CD4-positive, alpha-beta memory T cell (primary cell): ENCODE measurements around the gene GLB1L2. TPM values are rescaled to one million over a fixed set of nuclear protein-coding genes. Genes with fewer than 3 reads are reported as not detected.

ENCODE experiments used
- CTCF ChIA-PET: fragments of 350-600 bp; sonication (Branson Sonifier 250); formaldehyde crosslinking; loops from one replicate; lab custom pipeline; 2021; ENCODE audit warnings: inconsistent platforms; ENCODE audit not compliant: partially characterized antibody; lab: Charles Lee
- POLR2A ChIA-PET: fragments of 350-600 bp; sonication (Branson Sonifier 250); formaldehyde crosslinking; loops from one replicate; lab custom pipeline; 2021; ENCODE audit not compliant: partially characterized antibody; lab: Charles Lee
- DNase-seq, 5 donors: peaks; one replicate each; pipeline versions ENCODE4 v3.0.0 to v3.0.0-alpha.2; 2020 to 2022; ENCODE audit warnings: mixed read lengths in 1 of 5
- H3K27ac ChIP-seq: one replicate; pipeline ENCODE4 v1.7.0; 2013; ENCODE audit warnings: low read depth, low read length
- H3K27me3 ChIP-seq: 2 replicates; pipeline ENCODE4 v1.7.0; 2013; ENCODE audit warnings: mild to moderate bottlenecking, low read length, moderate library complexity; ENCODE audit not compliant: insufficient read depth
- H3K36me3 ChIP-seq: 2 replicates; pipeline ENCODE4 v1.7.0; 2013; ENCODE audit warnings: mild to moderate bottlenecking, low read length, moderate library complexity; ENCODE audit not compliant: insufficient read depth
- H3K4me1 ChIP-seq: 2 replicates; pipeline ENCODE4 v1.7.0; 2013; ENCODE audit warnings: mild to moderate bottlenecking, low read length, moderate library complexity; ENCODE audit not compliant: insufficient read depth
- H3K4me3 ChIP-seq, 2 donors: one replicate each; pipeline ENCODE4 v1.7.0; 2013; ENCODE audit warnings: low read length in 2 of 2, mild to moderate bottlenecking in 1 of 2
- H3K9me3 ChIP-seq, 2 donors: one replicate each; pipeline ENCODE4 v1.7.0; 2013; ENCODE audit warnings: low read length in 2 of 2, control low read depth in 1 of 2; ENCODE audit not compliant: control insufficient read depth in 1 of 2
- H3K27ac Mint-ChIP-seq, 7 donors: one replicate each; pipeline ENCODE4 v1.8.0; 2020 to 2021; ENCODE audit warnings: mixed read lengths in 7 of 7, mild to moderate bottlenecking in 6 of 7, inconsistent platforms in 3 of 7, moderate library complexity in 3 of 7
- H3K27me3 Mint-ChIP-seq, 2 donors: one replicate each; pipeline ENCODE4 v1.8.0; 2020 to 2021; ENCODE audit warnings: mixed read lengths in 2 of 2
- H3K36me3 Mint-ChIP-seq, 2 donors: one replicate each; pipeline ENCODE4 v1.8.0; 2020 to 2021; ENCODE audit warnings: mixed read lengths in 2 of 2, inconsistent platforms in 1 of 2, mild to moderate bottlenecking in 1 of 2
- H3K4me1 Mint-ChIP-seq, 4 donors: one replicate each; pipeline ENCODE4 v1.8.0; 2020 to 2021; ENCODE audit warnings: mixed read lengths in 4 of 4, mild to moderate bottlenecking in 1 of 4
- H3K4me3 Mint-ChIP-seq, 8 donors: one replicate each; pipeline ENCODE4 v1.8.0; 2020 to 2021; ENCODE audit warnings: mixed read lengths in 8 of 8, mild to moderate bottlenecking in 7 of 8, moderate library complexity in 6 of 8, inconsistent platforms in 3 of 8
- H3K9me3 Mint-ChIP-seq, 8 donors: one replicate each; pipeline ENCODE4 v1.8.0; 2020 to 2021; ENCODE audit warnings: mixed read lengths in 8 of 8, mild to moderate bottlenecking in 5 of 8, inconsistent platforms in 3 of 8, moderate library complexity in 1 of 8
- intact Hi-C: fragments of 100-400 bp; cut with micrococcal nuclease; formaldehyde crosslinking; loops from one replicate; pipeline ENCODE4 v1.15.1; 2023
- polyA plus RNA-seq, 2 donors: library from polyadenylated mRNA; unstranded; fragments of 300-500 nt; fragmentation: Illumina TruSeq; gene quantifications; one replicate each; pipeline ENCODE4 v1.2.3, GENCODE V29; 2021
- total RNA-seq, 2 experiments: library from RNA; stranded (reverse); gene quantifications; one replicate each; pipeline ENCODE4 v1.2.3, GENCODE V29; 2021

The GLB1L2 gene
- total and polyA plus RNA-seq, 4 experiments from 2014 or later: 0.43 to 1.5 (median 0.99) TPM

DNA sequence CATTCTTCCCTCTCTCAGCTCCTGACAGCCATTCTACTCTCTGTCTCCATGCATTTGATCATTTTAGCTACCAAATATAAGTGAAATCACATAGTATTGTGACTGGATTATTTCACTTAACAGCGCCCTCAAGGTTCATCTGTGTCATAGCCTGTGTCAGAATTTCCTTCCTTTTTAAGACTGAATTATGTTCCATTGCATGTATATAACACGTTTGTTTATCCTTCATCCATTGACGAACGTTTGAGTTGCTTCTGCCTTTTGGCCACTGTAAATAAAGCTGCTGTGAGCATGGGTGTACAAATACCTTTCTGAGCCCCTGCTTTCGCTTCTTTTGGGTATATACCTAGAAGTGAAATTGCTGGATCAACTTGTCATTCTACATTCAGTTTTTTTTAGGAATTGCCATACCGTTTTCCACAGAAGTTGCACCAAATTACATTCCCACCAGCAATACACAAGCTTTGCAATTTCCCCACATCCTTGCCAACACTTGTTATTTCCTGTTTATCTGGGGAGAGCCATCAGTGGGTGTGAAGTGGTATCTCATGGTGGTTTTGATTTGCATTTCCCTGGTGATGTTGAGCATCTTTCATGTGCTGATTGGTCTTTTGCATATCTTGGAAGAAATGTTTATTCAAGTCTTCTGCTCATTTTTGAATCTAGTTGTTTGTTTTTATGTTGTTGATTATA lies 17.5 kb downstream of the GLB1L2 start:
- POLR2A ChIA-PET: interaction anchor here (1.2 kb wide), 1 partner anchor 125 kb away, joined by 3 read pairs; the partner anchor contains the start of genes NCAPD3 and VPS26B
- peak overlapping the region in 6 of 8 donors; percentile 10 to 52 (median 22) for H3K4me3 Mint-ChIP-seq
- H3K36me3 Mint-ChIP-seq: no peaks in the 10 kb centered on the region
- H3K4me1 Mint-ChIP-seq: peaks cover 13 to 25% (median 21%) of the 10 kb centered on the region in 4 donors
- H3K27me3 Mint-ChIP-seq: no peaks in the 10 kb centered on the region
- CTCF ChIA-PET: interaction anchor here (1.3 kb wide), 1 partner anchor 10 kb away, joined by 3 read pairs; no protein-coding TSS in a partner anchor
- peak overlapping the region; percentile 6 to 85 (median 78) for H3K27ac Mint-ChIP-seq
- Histone ChIP-seq H3K27me3 (no peaks in the 10 kb centered on the region), H3K27ac (no peak overlapping the region), H3K4me3 (no peak overlapping the region), H3K4me1 (peaks cover 20% of the 10 kb centered on the region), H3K36me3 (no peaks in the 10 kb centered on the region), H3K9me3 (no peaks in the 10 kb centered on the region)
- DNase-seq: peak in 4 of 5 donors; percentile 28 to 55 (median 53)
- intact Hi-C loops: no loop called here
- H3K9me3 Mint-ChIP-seq: peaks cover 0 to 4% (median 0%) of the 10 kb centered on the region in 8 donors

DNA sequence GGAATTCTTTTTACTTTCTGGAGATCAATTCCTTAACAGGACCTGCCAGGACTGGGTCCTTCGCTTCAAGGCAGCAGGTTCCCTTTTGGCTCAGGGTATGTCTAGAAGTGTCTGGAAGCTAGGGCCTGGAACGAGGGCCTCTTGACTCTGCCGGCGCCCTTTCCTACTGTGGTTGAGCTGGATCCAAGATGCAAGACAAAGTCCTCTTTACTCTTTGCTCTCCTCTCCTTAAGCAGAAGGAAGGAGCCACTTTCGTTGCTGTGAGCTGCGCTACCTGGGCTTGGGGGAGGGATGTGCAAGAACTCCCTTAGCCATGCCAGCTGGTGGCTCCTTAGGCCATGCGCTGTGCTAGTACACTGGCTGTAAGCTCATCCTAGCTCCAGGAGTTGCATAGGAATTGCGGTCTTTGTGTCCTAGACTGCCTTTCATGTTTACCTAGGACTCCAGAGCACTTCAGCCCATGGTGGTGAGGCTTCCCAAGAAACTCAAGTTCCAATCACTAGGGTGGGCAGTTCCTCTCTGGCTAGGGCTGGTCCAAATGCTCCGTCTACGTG lies 18.1 kb downstream of the GLB1L2 start:
- intact Hi-C loops: no loop called here
- no peak overlapping the region for H3K27ac ChIP-seq
- peaks cover 13 to 25% (median 21%) of the 10 kb centered on the region in 4 donors for H3K4me1 Mint-ChIP-seq

DNA sequence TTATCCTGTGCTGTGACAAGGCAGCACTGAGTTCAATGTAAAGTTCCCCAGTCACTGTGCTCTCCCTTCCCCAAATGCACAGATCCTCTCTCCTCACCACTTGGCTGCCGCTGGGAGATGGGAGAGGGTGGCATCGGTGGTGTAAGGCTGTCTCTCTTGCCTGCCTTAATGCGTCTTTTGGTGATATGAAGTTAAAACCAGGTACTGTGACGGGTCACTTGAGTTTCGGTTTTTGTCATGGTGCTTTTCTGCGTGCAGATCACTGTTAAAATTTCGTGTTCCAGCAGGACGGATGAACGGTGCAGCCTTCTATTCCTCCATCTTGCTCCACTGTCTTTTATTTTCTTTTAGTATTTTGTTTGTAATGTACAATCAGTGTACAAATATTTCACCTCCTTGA lies 18.6 kb downstream of the GLB1L2 start:
- Mint-ChIP-seq H3K4me1 (peaks cover 13 to 25% (median 21%) of the 10 kb centered on the region in 4 donors), H3K9me3 (peaks cover 0 to 4% (median 0%) of the 10 kb centered on the region in 8 donors), H3K27ac (peak overlapping the region in 4 of 7 donors; percentile 67 to 85 (median 76)), H3K27me3 (no peaks in the 10 kb centered on the region), H3K36me3 (no peaks in the 10 kb centered on the region), H3K4me3 (peak overlapping the region in 1 of 8 donors; percentile 17)
- H3K27me3 ChIP-seq: no peaks in the 10 kb centered on the region
- no peak for DNase-seq
- no peak overlapping the region for H3K4me3 ChIP-seq
- H3K27ac ChIP-seq: no peak overlapping the region
- intact Hi-C loops: no loop called here
- no peaks in the 10 kb centered on the region for H3K36me3 ChIP-seq
- H3K9me3 ChIP-seq: no peaks in the 10 kb centered on the region
- H3K4me1 ChIP-seq: peaks cover 20% of the 10 kb centered on the region
- POLR2A ChIA-PET: no interaction called here
- CTCF ChIA-PET: no interaction called here

More for the DNA sequence above, 18.1 kb downstream of the GLB1L2 start:
- H3K36me3 ChIP-seq: no peaks in the 10 kb centered on the region
- DNase-seq: no peak
- H3K9me3 ChIP-seq: no peaks in the 10 kb centered on the region
- Mint-ChIP-seq H3K9me3 (peaks cover 0 to 4% (median 0%) of the 10 kb centered on the region in 8 donors), H3K27me3 (no peaks in the 10 kb centered on the region), H3K36me3 (no peaks in the 10 kb centered on the region), H3K27ac (peak overlapping the region; percentile 6 to 85 (median 74)), H3K4me3 (peak overlapping the region in 6 of 8 donors; percentile 10 to 52 (median 22))
- ChIA-PET POLR2A (interaction anchor here (1.2 kb wide), 1 partner anchor 126 kb away, joined by 3 read pairs; the partner anchor contains the start of genes NCAPD3 and VPS26B), CTCF (no interaction called here)
- peaks cover 20% of the 10 kb centered on the region for H3K4me1 ChIP-seq
- H3K4me3 ChIP-seq: no peak overlapping the region
- H3K27me3 ChIP-seq: no peaks in the 10 kb centered on the region

DNA sequence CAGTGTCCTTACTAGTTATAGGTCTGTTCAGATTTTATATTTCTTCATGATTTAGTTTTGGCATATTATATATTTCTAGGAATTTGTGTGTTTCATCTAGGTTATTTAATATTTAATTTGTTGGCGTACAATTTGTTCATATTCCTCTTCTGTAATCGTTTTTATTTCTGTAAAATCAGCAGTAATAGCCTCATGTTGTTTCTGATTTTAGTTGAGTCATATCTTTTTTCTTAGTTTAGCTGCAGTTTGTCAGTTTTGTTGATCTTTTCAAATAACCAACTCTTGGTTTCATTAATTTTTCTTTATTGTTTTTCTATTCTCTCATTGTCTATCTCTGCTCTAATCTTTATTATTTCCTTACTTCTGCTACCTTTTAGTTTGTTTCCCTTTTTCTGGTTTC lies 20.3 kb downstream of the GLB1L2 start:
- H3K36me3 Mint-ChIP-seq: no peaks in the 10 kb centered on the region
- no peak overlapping the region for H3K4me3 Mint-ChIP-seq
- Histone ChIP-seq H3K36me3 (no peaks in the 10 kb centered on the region), H3K27me3 (no peaks in the 10 kb centered on the region), H3K4me1 (peaks cover 20% of the 10 kb centered on the region), H3K27ac (no peak overlapping the region), H3K9me3 (no peaks in the 10 kb centered on the region), H3K4me3 (no peak overlapping the region)
- intact Hi-C loops: no loop called here
- ChIA-PET POLR2A (interaction anchor here (0.6 kb wide), 1 partner anchor 62 kb away, joined by 3 read pairs; no protein-coding TSS in a partner anchor), CTCF (no interaction called here)
- no peak for DNase-seq
- H3K27me3 Mint-ChIP-seq: no peaks in the 10 kb centered on the region
- H3K9me3 Mint-ChIP-seq: peaks cover 0 to 4% (median 0%) of the 10 kb centered on the region in 8 donors
- H3K27ac Mint-ChIP-seq: no peak overlapping the region
- peaks cover 13 to 25% (median 21%) of the 10 kb centered on the region in 4 donors for H3K4me1 Mint-ChIP-seq

DNA sequence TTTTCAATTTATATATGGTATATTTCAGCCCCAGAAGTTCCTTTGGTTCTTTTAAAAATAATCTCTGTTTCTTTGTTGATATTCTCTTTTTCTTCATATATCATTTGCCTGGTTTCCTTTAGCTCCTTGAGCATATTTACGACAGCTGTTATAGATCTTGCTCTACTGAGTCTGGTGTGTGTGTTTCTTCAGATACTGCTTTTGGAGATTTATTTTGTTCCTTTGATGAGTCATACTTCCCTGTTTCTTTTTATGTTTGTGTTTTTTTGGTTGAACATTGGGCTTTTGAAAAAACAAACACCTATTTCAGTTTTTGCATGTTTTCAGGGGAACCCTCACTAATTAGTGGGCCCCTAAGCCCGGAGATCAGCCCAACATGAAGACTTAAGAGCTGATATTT lies 23.3 kb downstream of the GLB1L2 start:
- Mint-ChIP-seq H3K27me3 (no peaks in the 10 kb centered on the region), H3K27ac (no peak overlapping the region), H3K36me3 (no peaks in the 10 kb centered on the region), H3K9me3 (peaks cover 0 to 4% (median 0%) of the 10 kb centered on the region in 8 donors), H3K4me3 (no peak overlapping the region), H3K4me1 (peaks cover 6 to 15% (median 12%) of the 10 kb centered on the region in 4 donors)
- no peaks in the 10 kb centered on the region for H3K27me3 ChIP-seq
- no peaks in the 10 kb centered on the region for H3K36me3 ChIP-seq
- ChIA-PET POLR2A (no interaction called here), CTCF (no interaction called here)
- DNase-seq: no peak
- no peak overlapping the region for H3K27ac ChIP-seq
- intact Hi-C loops: no loop called here
- no peaks in the 10 kb centered on the region for H3K9me3 ChIP-seq
- H3K4me3 ChIP-seq: no peak overlapping the region
- peaks cover 8% of the 10 kb centered on the region for H3K4me1 ChIP-seq

DNA sequence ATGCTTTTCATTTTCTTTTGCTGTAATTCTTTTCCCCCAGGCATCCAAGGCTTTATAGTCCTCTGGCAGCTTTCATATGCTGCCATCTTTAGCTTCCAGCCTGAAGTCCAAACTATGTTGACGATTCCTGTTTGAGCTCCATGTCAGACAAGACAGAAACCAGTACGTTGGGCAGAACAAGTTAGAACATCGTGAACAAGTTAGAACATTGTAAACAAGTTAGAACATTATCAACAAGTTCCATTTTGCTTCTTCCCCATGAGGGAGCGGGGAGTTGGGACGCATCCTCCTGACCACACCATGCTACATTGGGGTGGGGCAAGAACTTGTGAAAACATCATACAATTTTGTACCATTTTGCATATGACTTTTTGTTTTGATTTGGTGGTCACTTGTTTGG lies 23.9 kb downstream of the GLB1L2 start:
- Mint-ChIP-seq H3K27me3 (no peaks in the 10 kb centered on the region), H3K4me1 (peaks cover 5 to 14% (median 9%) of the 10 kb centered on the region in 4 donors), H3K36me3 (no peaks in the 10 kb centered on the region), H3K4me3 (no peak overlapping the region), H3K9me3 (peaks cover 0 to 4% (median 0%) of the 10 kb centered on the region in 8 donors), H3K27ac (no peak overlapping the region)
- no peak overlapping the region for H3K27ac ChIP-seq
- CTCF ChIA-PET: no interaction called here
- POLR2A ChIA-PET: no interaction called here
- no peaks in the 10 kb centered on the region for H3K27me3 ChIP-seq
- H3K9me3 ChIP-seq: no peaks in the 10 kb centered on the region
- no peak for DNase-seq
- intact Hi-C loops: no loop called here
- H3K4me3 ChIP-seq: no peak overlapping the region
- H3K36me3 ChIP-seq: no peaks in the 10 kb centered on the region
- H3K4me1 ChIP-seq: peaks cover 7% of the 10 kb centered on the region
